Measurements from ENCODE around the gene SCG5. TPM values are rescaled to one million over a fixed set of nuclear protein-coding genes. Genes with fewer than 3 reads are reported as not detected.

The SCG5 gene
- total RNA-seq, 1 experiment from 2014 or later = 1.8 TPM

- H3K9me3 ChIP-seq (ENCODE audit: low read length) = no peaks in the 10 kb centered on the region
- no peak overlapping the region for H3K4me2 ChIP-seq (ENCODE audit: low read depth, low read length, poor library complexity, severe bottlenecking)
- DNase-seq = no peak
- no peaks in the 10 kb centered on the region for H3K9me2 ChIP-seq (replicated peaks; ENCODE audit: insufficient read depth, low read length)
- no peaks in the 10 kb centered on the region for H3K4me1 ChIP-seq (ENCODE audit: low read length)
- no peak overlapping the region for H3K27ac ChIP-seq (ENCODE audit: low read length)
- no peaks in the 10 kb centered on the region for H4K20me1 ChIP-seq (ENCODE audit: insufficient read depth, low read depth, low read length)
- no peak overlapping the region for H3K9ac ChIP-seq (ENCODE audit: low read length)
- no peaks in the 10 kb centered on the region for H3K36me3 ChIP-seq (ENCODE audit: insufficient read depth, low read length)
- H3K27me3 ChIP-seq (ENCODE audit: low read length) = no peaks in the 10 kb centered on the region
- no peak overlapping the region for H3K4me3 ChIP-seq (ENCODE audit: low read length)
- no peak overlapping the region for H2AFZ ChIP-seq (ENCODE audit: low read length)
- H3K79me2 ChIP-seq (ENCODE audit: low read length) = no peaks in the 10 kb centered on the region
Measured at GRCh38 chr15:32732574-32733157, 91.2 kb downstream of the SCG5 start.

GRCh38 chr15:32733281-32733680 lies 91.8 kb downstream of the SCG5 start:
- H3K27me3 ChIP-seq (ENCODE audit: low read length) = no peaks in the 10 kb centered on the region
- no peaks in the 10 kb centered on the region for H3K36me3 ChIP-seq (ENCODE audit: insufficient read depth, low read length)
- H3K9ac ChIP-seq (ENCODE audit: low read length) = no peak overlapping the region
- H3K4me3 ChIP-seq (ENCODE audit: low read length) = no peak overlapping the region
- H4K20me1 ChIP-seq (ENCODE audit: insufficient read depth, low read depth, low read length) = no peaks in the 10 kb centered on the region
- no peaks in the 10 kb centered on the region for H3K4me1 ChIP-seq (ENCODE audit: low read length)
- no peaks in the 10 kb centered on the region for H3K79me2 ChIP-seq (ENCODE audit: low read length)
- no peaks in the 10 kb centered on the region for H3K9me3 ChIP-seq (ENCODE audit: low read length)
- no peak overlapping the region for H3K27ac ChIP-seq (ENCODE audit: low read length)
- H3K9me2 ChIP-seq (replicated peaks; ENCODE audit: insufficient read depth, low read length) = no peaks in the 10 kb centered on the region
- no peak overlapping the region for H2AFZ ChIP-seq (ENCODE audit: low read length)
- H3K4me2 ChIP-seq (ENCODE audit: low read depth, low read length, poor library complexity, severe bottlenecking) = no peak overlapping the region
- DNase-seq = no peak

GRCh38 chr15:32735989-32736700 lies 94.6 kb downstream of the SCG5 start:
- no peak overlapping the region for H3K4me3 ChIP-seq (ENCODE audit: low read length)
- no peak overlapping the region for H3K4me2 ChIP-seq (ENCODE audit: low read depth, low read length, poor library complexity, severe bottlenecking)
- no peaks in the 10 kb centered on the region for H4K20me1 ChIP-seq (ENCODE audit: insufficient read depth, low read depth, low read length)
- no peak overlapping the region for H3K27ac ChIP-seq (ENCODE audit: low read length)
- no peak overlapping the region for H3K9ac ChIP-seq (ENCODE audit: low read length)
- no peaks in the 10 kb centered on the region for H3K4me1 ChIP-seq (ENCODE audit: low read length)
- H3K9me3 ChIP-seq (ENCODE audit: low read length) = no peaks in the 10 kb centered on the region
- no peaks in the 10 kb centered on the region for H3K9me2 ChIP-seq (replicated peaks; ENCODE audit: insufficient read depth, low read length)
- H2AFZ ChIP-seq (ENCODE audit: low read length) = no peak overlapping the region
- H3K79me2 ChIP-seq (ENCODE audit: low read length) = no peaks in the 10 kb centered on the region
- no peak for DNase-seq
- no peaks in the 10 kb centered on the region for H3K27me3 ChIP-seq (ENCODE audit: low read length)
- H3K36me3 ChIP-seq (ENCODE audit: insufficient read depth, low read length) = no peaks in the 10 kb centered on the region

- DNase-seq = no peak
- no peaks in the 10 kb centered on the region for H4K20me1 ChIP-seq (ENCODE audit: insufficient read depth, low read depth, low read length)
Measured at GRCh38 chr15:32736701-32737061, 95.2 kb downstream of the SCG5 start.

GRCh38 chr15:32737304-32737703 lies 95.8 kb downstream of the SCG5 start:
- DNase-seq = no peak
- Histone ChIP-seq H3K79me2 (ENCODE audit: low read length) (no peaks in the 10 kb centered on the region), H3K4me1 (ENCODE audit: low read length) (no peaks in the 10 kb centered on the region), H3K27me3 (ENCODE audit: low read length) (no peaks in the 10 kb centered on the region), H4K20me1 (ENCODE audit: insufficient read depth, low read depth, low read length) (no peaks in the 10 kb centered on the region), H3K9me3 (ENCODE audit: low read length) (no peaks in the 10 kb centered on the region), H3K4me3 (ENCODE audit: low read length) (no peak overlapping the region), H2AFZ (ENCODE audit: low read length) (no peak overlapping the region), H3K4me2 (ENCODE audit: low read depth, low read length, poor library complexity, severe bottlenecking) (no peak overlapping the region), H3K9ac (ENCODE audit: low read length) (no peak overlapping the region), H3K36me3 (ENCODE audit: insufficient read depth, low read length) (no peaks in the 10 kb centered on the region), H3K27ac (ENCODE audit: low read length) (no peak overlapping the region), H3K9me2 (replicated peaks; ENCODE audit: insufficient read depth, low read length) (no peaks in the 10 kb centered on the region)

More at GRCh38 chr15:32736701-32737061, 95.2 kb downstream of the SCG5 start:
- Histone ChIP-seq H3K4me3 (ENCODE audit: low read length) (no peak overlapping the region), H3K4me1 (ENCODE audit: low read length) (no peaks in the 10 kb centered on the region), H3K27me3 (ENCODE audit: low read length) (no peaks in the 10 kb centered on the region), H3K79me2 (ENCODE audit: low read length) (no peaks in the 10 kb centered on the region), H3K9me2 (replicated peaks; ENCODE audit: insufficient read depth, low read length) (no peaks in the 10 kb centered on the region), H2AFZ (ENCODE audit: low read length) (no peak overlapping the region), H3K9me3 (ENCODE audit: low read length) (no peaks in the 10 kb centered on the region), H3K4me2 (ENCODE audit: low read depth, low read length, poor library complexity, severe bottlenecking) (no peak overlapping the region), H3K36me3 (ENCODE audit: insufficient read depth, low read length) (no peaks in the 10 kb centered on the region), H3K9ac (ENCODE audit: low read length) (no peak overlapping the region), H3K27ac (ENCODE audit: low read length) (no peak overlapping the region)

GRCh38 chr15:32738666-32739065 lies 97.2 kb downstream of the SCG5 start:
- no peak overlapping the region for H2AFZ ChIP-seq (ENCODE audit: low read length)
- H3K27me3 ChIP-seq (ENCODE audit: low read length) = no peaks in the 10 kb centered on the region
- no peak for DNase-seq
- no peak overlapping the region for H3K4me3 ChIP-seq (ENCODE audit: low read length)
- H4K20me1 ChIP-seq (ENCODE audit: insufficient read depth, low read depth, low read length) = no peaks in the 10 kb centered on the region
- no peaks in the 10 kb centered on the region for H3K36me3 ChIP-seq (ENCODE audit: insufficient read depth, low read length)
- no peaks in the 10 kb centered on the region for H3K79me2 ChIP-seq (ENCODE audit: low read length)
- no peaks in the 10 kb centered on the region for H3K4me1 ChIP-seq (ENCODE audit: low read length)
- H3K9ac ChIP-seq (ENCODE audit: low read length) = no peak overlapping the region
- H3K4me2 ChIP-seq (ENCODE audit: low read depth, low read length, poor library complexity, severe bottlenecking) = no peak overlapping the region
- H3K9me3 ChIP-seq (ENCODE audit: low read length) = no peaks in the 10 kb centered on the region
- no peaks in the 10 kb centered on the region for H3K9me2 ChIP-seq (replicated peaks; ENCODE audit: insufficient read depth, low read length)
- H3K27ac ChIP-seq (ENCODE audit: low read length) = no peak overlapping the region

- H2AFZ ChIP-seq (ENCODE audit: low read length) = no peak overlapping the region
- H3K9ac ChIP-seq (ENCODE audit: low read length) = no peak overlapping the region
- no peaks in the 10 kb centered on the region for H3K4me1 ChIP-seq (ENCODE audit: low read length)
- DNase-seq = no peak
- no peaks in the 10 kb centered on the region for H3K9me3 ChIP-seq (ENCODE audit: low read length)
- H3K4me3 ChIP-seq (ENCODE audit: low read length) = no peak overlapping the region
- no peak overlapping the region for H3K27ac ChIP-seq (ENCODE audit: low read length)
- no peak overlapping the region for H3K4me2 ChIP-seq (ENCODE audit: low read depth, low read length, poor library complexity, severe bottlenecking)
- H3K79me2 ChIP-seq (ENCODE audit: low read length) = no peaks in the 10 kb centered on the region
- H3K36me3 ChIP-seq (ENCODE audit: insufficient read depth, low read length) = no peaks in the 10 kb centered on the region
- no peaks in the 10 kb centered on the region for H3K27me3 ChIP-seq (ENCODE audit: low read length)
- H4K20me1 ChIP-seq (ENCODE audit: insufficient read depth, low read depth, low read length) = no peaks in the 10 kb centered on the region
- H3K9me2 ChIP-seq (replicated peaks; ENCODE audit: insufficient read depth, low read length) = no peaks in the 10 kb centered on the region
Measured at GRCh38 chr15:32739522-32740063, 98.1 kb downstream of the SCG5 start.

GRCh38 chr15:32743411-32744140 lies 102.1 kb downstream of the SCG5 start:
- Histone ChIP-seq H3K9me3 (ENCODE audit: low read length) (no peaks in the 10 kb centered on the region), H3K9ac (ENCODE audit: low read length) (no peak overlapping the region), H2AFZ (ENCODE audit: low read length) (no peak overlapping the region), H3K27me3 (ENCODE audit: low read length) (0 out of 2 replicates have a peak, but pooled peaks cover 2% of the 10 kb centered on the region), H3K4me3 (ENCODE audit: low read length) (no peak overlapping the region), H3K4me1 (ENCODE audit: low read length) (no peaks in the 10 kb centered on the region), H3K36me3 (ENCODE audit: insufficient read depth, low read length) (no peaks in the 10 kb centered on the region), H3K9me2 (replicated peaks; ENCODE audit: insufficient read depth, low read length) (no peaks in the 10 kb centered on the region), H4K20me1 (ENCODE audit: insufficient read depth, low read depth, low read length) (no peaks in the 10 kb centered on the region), H3K79me2 (ENCODE audit: low read length) (no peaks in the 10 kb centered on the region), H3K4me2 (ENCODE audit: low read depth, low read length, poor library complexity, severe bottlenecking) (no peak overlapping the region), H3K27ac (ENCODE audit: low read length) (no peak overlapping the region)
- DNase-seq = no peak
